Left ventricle myocardium inferior (tissue), 1 donor: ENCODE measurements around the gene SSNA1. TPM values are rescaled to one million over a fixed set of nuclear protein-coding genes. Genes with fewer than 3 reads are reported as not detected.

Experiments
- DNase-seq: peaks from one replicate; pipeline ENCODE4 v3.0.0-alpha.2; 2020
- H3K27ac ChIP-seq: fragments of 200-600 bp; replicated peaks from 2 replicates; pipeline ENCODE4 v1.8.0; 2021
- H3K27me3 ChIP-seq: fragments of 200-600 bp; 2 replicates; pipeline ENCODE4 v1.8.0; 2021; ENCODE audit warnings: low read depth
- H3K36me3 ChIP-seq: fragments of 200-600 bp; 2 replicates; pipeline ENCODE4 v1.8.0; 2021
- H3K4me1 ChIP-seq: fragments of 200-600 bp; 2 replicates; pipeline ENCODE4 v1.8.0; 2021
- H3K4me3 ChIP-seq: fragments of 200-600 bp; 2 replicates; pipeline ENCODE4 v1.8.0; 2021; ENCODE audit warnings: mild to moderate bottlenecking, moderate library complexity
- H3K9me3 ChIP-seq: fragments of 200-600 bp; replicated peaks from 2 replicates; pipeline ENCODE4 v1.8.0; 2021
- intact Hi-C: fragments of 100-400 bp; cut with micrococcal nuclease; formaldehyde crosslinking; loops from one replicate; pipeline ENCODE4 v1.11.0; 2022
- total RNA-seq: library from RNA; stranded (reverse); fragmentation: NEBNext Ultra II Directional; extraction: Animal tissue kit (Norgen Biotek cat#: 25700); gene quantifications from one replicate; pipeline ENCODE4 v1.2.1, GENCODE V29; 2021
- TF ChIP-seq, protein P1 (sequence below): fragments of 200-600 bp; IDR thresholded peaks from 2 replicates; pipeline ENCODE4 v1.8.0; 2021; ENCODE audit warnings: antibody characterized with exemption, mild to moderate bottlenecking, borderline replicate concordance
- donor health status: DM: no; HTN: yes; CAD: no; lungs with severe emphysema.

The SSNA1 gene
- total RNA-seq, 1 donor from 2014 or later, result 72.3 TPM

DNA sequence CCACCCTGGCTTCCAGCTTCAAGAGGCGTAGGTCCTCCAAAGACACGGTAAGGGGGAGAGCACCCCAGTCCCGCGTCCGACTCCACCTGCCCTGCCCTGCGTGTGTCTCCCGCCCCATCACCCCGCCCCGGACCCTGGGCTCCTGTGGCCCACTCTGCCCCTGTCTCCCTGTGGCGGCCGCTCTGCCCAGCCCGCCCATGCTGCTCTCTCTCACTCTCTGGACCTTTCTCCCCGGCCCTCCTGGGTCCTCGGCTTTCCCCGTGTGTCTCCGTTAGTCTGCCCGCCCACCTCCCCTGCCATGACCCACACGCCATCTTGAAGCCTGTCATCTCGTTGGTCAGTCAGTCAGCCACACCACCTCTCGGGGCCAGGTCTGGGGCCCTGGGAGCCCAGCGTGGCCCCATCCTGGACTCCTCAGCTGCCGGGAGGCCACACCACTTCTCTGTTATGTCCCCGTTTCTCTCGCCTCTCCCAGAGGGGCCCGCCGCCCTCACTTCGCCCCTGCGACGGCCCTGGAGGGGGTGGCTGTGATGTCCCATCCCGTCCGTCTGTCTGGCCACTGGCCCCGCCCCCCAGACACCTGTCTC, 23.1 kb upstream of the SSNA1 start:
- no peak for DNase-seq
- intact Hi-C loops, result no loop called here
- H3K4me1 ChIP-seq, result peaks cover 52% of the 10 kb centered on the region

DNA sequence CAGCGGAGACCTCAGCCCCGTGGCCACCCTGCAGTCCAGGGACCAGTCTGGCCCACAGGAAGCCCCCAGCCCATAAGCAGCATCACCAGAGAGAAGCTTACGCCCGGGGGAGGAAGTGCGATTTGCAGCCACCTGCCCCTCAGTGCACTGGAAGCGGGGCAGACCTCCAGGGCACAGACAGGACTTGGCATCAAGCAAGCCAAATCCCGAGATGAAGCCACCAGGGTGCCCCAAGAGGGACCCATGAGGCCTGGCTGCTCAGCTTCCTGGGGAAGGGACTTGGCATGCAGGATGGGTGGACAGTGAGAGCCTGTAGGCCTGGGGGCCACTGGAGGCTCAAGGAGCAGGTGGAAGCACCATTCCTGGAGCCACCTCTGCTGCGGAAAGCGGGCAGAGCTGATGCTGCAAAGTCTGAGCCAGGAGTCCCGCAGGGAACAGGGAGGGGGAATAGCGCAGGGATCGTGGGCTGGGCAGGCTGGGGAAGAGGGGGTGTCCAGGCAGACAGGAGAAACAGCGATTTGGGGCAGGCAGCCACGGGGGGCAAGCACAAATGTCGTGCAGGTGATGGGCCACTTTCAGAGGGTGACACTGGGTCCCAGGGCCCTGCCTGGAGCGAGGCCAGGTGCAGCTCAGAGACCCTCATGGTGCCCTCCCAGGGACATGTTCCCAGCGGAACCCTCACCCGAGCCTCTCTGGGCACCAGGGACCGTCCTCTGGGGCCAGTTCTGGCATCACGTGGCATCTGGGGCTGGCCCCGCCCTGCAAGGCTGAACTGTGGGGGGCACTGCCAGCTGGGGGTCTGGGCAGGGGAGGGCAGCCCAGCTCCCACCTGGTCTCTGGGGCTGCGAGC, 21.9 kb upstream of the SSNA1 start:
- Histone ChIP-seq H3K36me3 (no peaks in the 10 kb centered on the region), H3K27ac (no peak overlapping the region), H3K4me3 (no peak overlapping the region), H3K9me3 (no peaks in the 10 kb centered on the region), H3K4me1 (peaks cover 52% of the 10 kb centered on the region), H3K27me3 (peaks cover 100% of the 10 kb centered on the region)
- intact Hi-C loops, result no loop called here
- TF ChIP-seq, protein P1, sequence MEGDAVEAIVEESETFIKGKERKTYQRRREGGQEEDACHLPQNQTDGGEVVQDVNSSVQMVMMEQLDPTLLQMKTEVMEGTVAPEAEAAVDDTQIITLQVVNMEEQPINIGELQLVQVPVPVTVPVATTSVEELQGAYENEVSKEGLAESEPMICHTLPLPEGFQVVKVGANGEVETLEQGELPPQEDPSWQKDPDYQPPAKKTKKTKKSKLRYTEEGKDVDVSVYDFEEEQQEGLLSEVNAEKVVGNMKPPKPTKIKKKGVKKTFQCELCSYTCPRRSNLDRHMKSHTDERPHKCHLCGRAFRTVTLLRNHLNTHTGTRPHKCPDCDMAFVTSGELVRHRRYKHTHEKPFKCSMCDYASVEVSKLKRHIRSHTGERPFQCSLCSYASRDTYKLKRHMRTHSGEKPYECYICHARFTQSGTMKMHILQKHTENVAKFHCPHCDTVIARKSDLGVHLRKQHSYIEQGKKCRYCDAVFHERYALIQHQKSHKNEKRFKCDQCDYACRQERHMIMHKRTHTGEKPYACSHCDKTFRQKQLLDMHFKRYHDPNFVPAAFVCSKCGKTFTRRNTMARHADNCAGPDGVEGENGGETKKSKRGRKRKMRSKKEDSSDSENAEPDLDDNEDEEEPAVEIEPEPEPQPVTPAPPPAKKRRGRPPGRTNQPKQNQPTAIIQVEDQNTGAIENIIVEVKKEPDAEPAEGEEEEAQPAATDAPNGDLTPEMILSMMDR, result no peak
- no peak for DNase-seq

More for the DNA sequence above, 23.1 kb upstream of the SSNA1 start:
- H3K4me3 ChIP-seq, result no peak overlapping the region
- TF ChIP-seq, protein P1, result no peak
- no peaks in the 10 kb centered on the region for H3K36me3 ChIP-seq
- H3K9me3 ChIP-seq, result no peaks in the 10 kb centered on the region
- peaks cover 100% of the 10 kb centered on the region for H3K27me3 ChIP-seq
- no peak overlapping the region for H3K27ac ChIP-seq

DNA sequence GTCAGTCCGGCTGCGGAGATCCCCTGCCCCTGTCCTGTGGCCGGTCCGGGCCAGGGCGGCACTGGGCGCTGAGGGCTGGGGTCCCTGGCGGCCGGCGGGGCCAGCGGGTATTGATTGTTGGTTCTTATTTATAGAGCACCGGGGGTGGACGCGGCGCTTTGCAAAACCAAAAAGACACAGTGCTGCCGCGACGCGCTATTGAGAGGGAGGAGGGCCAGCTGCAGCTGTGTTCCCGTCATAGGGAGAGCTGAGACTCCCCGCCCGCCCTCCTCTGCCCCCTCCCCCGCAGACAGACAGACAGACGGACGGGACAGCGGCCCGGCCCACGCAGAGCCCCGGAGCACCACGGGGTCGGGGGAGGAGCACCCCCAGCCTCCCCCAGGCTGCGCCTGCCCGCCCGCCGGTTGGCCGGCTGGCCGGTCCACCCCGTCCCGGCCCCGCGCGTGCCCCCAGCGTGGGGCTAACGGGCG, 21.2 kb upstream of the SSNA1 start:
- Histone ChIP-seq H3K36me3 (no peaks in the 10 kb centered on the region), H3K9me3 (no peaks in the 10 kb centered on the region), H3K27ac (no peak overlapping the region), H3K4me1 (peaks cover 45% of the 10 kb centered on the region), H3K27me3 (peaks cover 93% of the 10 kb centered on the region), H3K4me3 (no peak overlapping the region)
- no peak for DNase-seq
- TF ChIP-seq, protein P1, result no peak
- intact Hi-C loops, result no loop called here

DNA sequence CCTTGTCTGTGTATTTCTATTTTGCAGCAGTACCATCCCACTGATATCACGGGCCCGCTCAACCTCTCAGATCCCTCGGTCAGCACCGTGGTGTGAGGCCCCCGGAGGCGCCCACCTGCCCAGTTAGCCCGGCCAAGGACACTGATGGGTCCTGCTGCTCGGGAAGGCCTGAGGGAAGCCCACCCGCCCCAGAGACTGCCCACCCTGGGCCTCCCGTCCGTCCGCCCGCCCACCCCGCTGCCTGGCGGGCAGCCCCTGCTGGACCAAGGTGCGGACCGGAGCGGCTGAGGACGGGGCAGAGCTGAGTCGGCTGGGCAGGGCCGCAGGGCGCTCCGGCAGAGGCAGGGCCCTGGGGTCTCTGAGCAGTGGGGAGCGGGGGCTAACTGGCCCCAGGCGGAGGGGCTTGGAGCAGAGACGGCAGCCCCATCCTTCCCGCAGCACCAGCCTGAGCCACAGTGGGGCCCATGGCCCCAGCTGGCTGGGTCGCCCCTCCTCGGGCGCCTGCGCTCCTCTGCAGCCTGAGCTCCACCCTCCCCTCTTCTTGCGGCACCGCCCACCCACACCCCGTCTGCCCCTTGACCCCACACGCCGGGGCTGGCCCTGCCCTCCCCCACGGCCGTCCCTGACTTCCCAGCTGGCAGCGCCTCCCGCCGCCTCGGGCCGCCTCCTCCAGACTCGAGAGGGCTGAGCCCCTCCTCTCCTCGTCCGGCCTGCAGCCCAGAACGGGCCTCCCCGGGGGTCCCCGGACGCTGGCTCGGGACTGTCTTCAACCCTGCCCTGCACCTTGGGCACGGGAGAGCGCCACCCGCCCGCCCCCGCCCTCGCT, 20.5 kb upstream of the SSNA1 start:
- no peaks in the 10 kb centered on the region for H3K9me3 ChIP-seq
- H3K4me1 ChIP-seq, result peaks cover 39% of the 10 kb centered on the region
- H3K27me3 ChIP-seq, result peaks cover 87% of the 10 kb centered on the region
- H3K27ac ChIP-seq, result no peak overlapping the region
- intact Hi-C loops, result no loop called here
- DNase-seq, result no peak
- no peaks in the 10 kb centered on the region for H3K36me3 ChIP-seq
- H3K4me3 ChIP-seq, result peak overlapping the region; percentile 64
- TF ChIP-seq, protein P1, result no peak

DNA sequence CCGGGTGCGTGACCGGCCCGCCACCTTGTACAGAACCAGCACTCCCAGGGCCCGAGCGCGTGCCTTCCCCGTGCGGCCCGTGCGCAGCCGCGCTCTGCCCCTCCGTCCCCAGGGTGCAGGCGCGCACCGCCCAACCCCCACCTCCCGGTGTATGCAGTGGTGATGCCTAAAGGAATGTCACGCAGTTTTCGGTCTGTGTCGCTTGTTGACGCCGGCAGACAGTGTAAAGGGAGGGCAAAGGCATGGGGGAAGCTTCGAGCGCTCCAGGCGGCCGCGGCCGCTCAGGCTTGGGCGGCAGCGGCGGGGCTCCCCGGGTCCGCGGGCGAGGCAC, 19.9 kb upstream of the SSNA1 start:
- TF ChIP-seq, protein P1, result no peak
- Histone ChIP-seq H3K27me3 (peaks cover 81% of the 10 kb centered on the region), H3K27ac (no peak overlapping the region), H3K9me3 (no peaks in the 10 kb centered on the region), H3K4me1 (peaks cover 33% of the 10 kb centered on the region), H3K4me3 (peak overlapping the region; percentile 64), H3K36me3 (no peaks in the 10 kb centered on the region)
- DNase-seq, result no peak
- intact Hi-C loops, result no loop called here
